Measurements from ENCODE around the gene CLDN6. TPM values are rescaled to one million over a fixed set of nuclear protein-coding genes. Genes with fewer than 3 reads are reported as not detected.
A peak's percentile ranks its signal among the peaks of the same experiment; 100 is the strongest.

Gene CLDN6
- total and polyA plus RNA-seq, 9 of the 15 experiments (the other 6 are each of a cell fraction or from before 2014, with no cell fraction given): 0.22 to 0.75 (median 0.38) TPM; not detected in 3

GRCh38 chr16:2969545-2970521 is 48.1 kb downstream of the CLDN6 start (continued):
- no peak for TF ChIP-seq ZNF518B (CRISPR knock-in tag; IDR thresholded peaks at IDR 0.05)
- TF ChIP-seq KLF13 (tag; IDR thresholded peaks at IDR 0.05; ENCODE audit: borderline replicate concordance, low read depth): no peak
- peak; percentile 88 for TF ChIP-seq CHD1 (IDR thresholded peaks at IDR 0.05; ENCODE audit: low read length)
- TF ChIP-seq, protein P1, sequence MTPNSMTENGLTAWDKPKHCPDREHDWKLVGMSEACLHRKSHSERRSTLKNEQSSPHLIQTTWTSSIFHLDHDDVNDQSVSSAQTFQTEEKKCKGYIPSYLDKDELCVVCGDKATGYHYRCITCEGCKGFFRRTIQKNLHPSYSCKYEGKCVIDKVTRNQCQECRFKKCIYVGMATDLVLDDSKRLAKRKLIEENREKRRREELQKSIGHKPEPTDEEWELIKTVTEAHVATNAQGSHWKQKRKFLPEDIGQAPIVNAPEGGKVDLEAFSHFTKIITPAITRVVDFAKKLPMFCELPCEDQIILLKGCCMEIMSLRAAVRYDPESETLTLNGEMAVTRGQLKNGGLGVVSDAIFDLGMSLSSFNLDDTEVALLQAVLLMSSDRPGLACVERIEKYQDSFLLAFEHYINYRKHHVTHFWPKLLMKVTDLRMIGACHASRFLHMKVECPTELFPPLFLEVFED (CRISPR knock-in tag; conservative IDR thresholded peaks at IDR 0.05): 0 out of 2 replicates have a peak, but pooled peaks have one; percentile 68
- TF ChIP-seq CREB1 (IDR thresholded peaks at IDR 0.05): no peak
- TF ChIP-seq CREB1 (CRISPR knock-in tag; IDR thresholded peaks at IDR 0.05): 0 out of 2 replicates have a peak, but pooled peaks have one; percentile 30
- no peak for TF ChIP-seq IRF9 (tag; IDR thresholded peaks at IDR 0.05)
- peak; percentile 31; the same call in 1 of the 2 replicates for TF ChIP-seq ZNF592 (IDR thresholded peaks at IDR 0.05)
- no peak for TF ChIP-seq NFIX (CRISPR knock-in tag; IDR thresholded peaks at IDR 0.05; ENCODE audit: low read depth)
- peak; percentile 45; the same call in 1 of the 2 replicates for TF ChIP-seq GABPB1 (CRISPR knock-in tag; IDR thresholded peaks at IDR 0.05)
- TF ChIP-seq, protein P2, sequence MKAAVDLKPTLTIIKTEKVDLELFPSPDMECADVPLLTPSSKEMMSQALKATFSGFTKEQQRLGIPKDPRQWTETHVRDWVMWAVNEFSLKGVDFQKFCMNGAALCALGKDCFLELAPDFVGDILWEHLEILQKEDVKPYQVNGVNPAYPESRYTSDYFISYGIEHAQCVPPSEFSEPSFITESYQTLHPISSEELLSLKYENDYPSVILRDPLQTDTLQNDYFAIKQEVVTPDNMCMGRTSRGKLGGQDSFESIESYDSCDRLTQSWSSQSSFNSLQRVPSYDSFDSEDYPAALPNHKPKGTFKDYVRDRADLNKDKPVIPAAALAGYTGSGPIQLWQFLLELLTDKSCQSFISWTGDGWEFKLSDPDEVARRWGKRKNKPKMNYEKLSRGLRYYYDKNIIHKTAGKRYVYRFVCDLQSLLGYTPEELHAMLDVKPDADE (conservative IDR thresholded peaks at IDR 0.05; ENCODE audit: control insufficient read depth, low read depth, low read length): peak; percentile 70; the same call in 1 of the 2 replicates
- 0 out of 4 replicates have a peak, but pooled peaks of 1 of the 2 experiments have one; percentile 31 for TF ChIP-seq NONO (IDR thresholded peaks at IDR 0.05; ENCODE audit: low read depth in 2 of 2, low read length in 1 of 2)
- TF ChIP-seq ELF4 (CRISPR knock-in tag; IDR thresholded peaks at IDR 0.05): 0 out of 2 replicates have a peak, but pooled peaks have one; percentile 2

Measured in K562 (cell line).